Astrocyte (in vitro differentiated cells and primary cell): ENCODE results near the gene TTYH2. TPM values are rescaled to one million over a fixed set of nuclear protein-coding genes. Genes with fewer than 3 reads are reported as not detected.

Experiments used
- DNase-seq: peaks from one replicate; pipeline ENCODE4 v3.0.0-alpha.2; 2010; ENCODE audit warnings: low read depth
- FAIRE-seq: peaks from 2 replicates; lab custom pipeline; 2011; peaks lifted over from hg19 to GRCh38; lab: Jason Lieb, UNC
- H2AFZ ChIP-seq: 2 replicates; pipeline ENCODE4 v1.6.0; 2012; ENCODE audit warnings: low read depth, low read length, inconsistent platforms
- H3K27ac ChIP-seq: 2 replicates; pipeline ENCODE4 v1.5.1; 2011; ENCODE audit warnings: low read depth, low read length, inconsistent platforms
- H3K27me3 ChIP-seq: 2 replicates; pipeline ENCODE4 v1.6.0; 2011; ENCODE audit warnings: low read length, inconsistent platforms; ENCODE audit not compliant: insufficient read depth
- H3K36me3 ChIP-seq: 2 replicates; pipeline ENCODE4 v1.5.1; 2011; ENCODE audit warnings: low read length, inconsistent platforms; ENCODE audit not compliant: insufficient read depth
- H3K4me1 ChIP-seq: 2 replicates; pipeline ENCODE4 v1.5.1; 2011; ENCODE audit warnings: low read length, inconsistent platforms; ENCODE audit not compliant: insufficient read depth
- H3K4me2 ChIP-seq: 2 replicates; pipeline ENCODE4 v1.6.0; 2012; ENCODE audit warnings: low read length, inconsistent platforms
- H3K4me3 ChIP-seq: 2 replicates; pipeline ENCODE4 v1.5.1; 2011; ENCODE audit warnings: low read depth, mild to moderate bottlenecking, low read length, inconsistent platforms; ENCODE audit not compliant: insufficient read depth
- H3K79me2 ChIP-seq: 2 replicates; pipeline ENCODE4 v1.6.0; 2012; ENCODE audit warnings: mild to moderate bottlenecking, low read length, inconsistent platforms; ENCODE audit not compliant: insufficient read depth
- H3K9ac ChIP-seq: 2 replicates; pipeline ENCODE4 v1.6.0; 2012; ENCODE audit warnings: mild to moderate bottlenecking, low read length, inconsistent platforms
- H3K9me3 ChIP-seq: 2 replicates; pipeline ENCODE4 v1.5.1; 2012; ENCODE audit warnings: low read depth, mild to moderate bottlenecking, low read length, inconsistent platforms; ENCODE audit not compliant: insufficient read depth
- H4K20me1 ChIP-seq: 2 replicates; pipeline ENCODE4 v1.6.0; 2012; ENCODE audit warnings: low read length, inconsistent platforms; ENCODE audit not compliant: insufficient read depth
- H3K27ac Mint-ChIP-seq: one replicate; pipeline ENCODE4 v1.8.0; 2021; ENCODE audit warnings: mild to moderate bottlenecking, mixed read lengths; ENCODE audit not compliant: unreplicated experiment
- H3K27me3 Mint-ChIP-seq: one replicate; pipeline ENCODE4 v1.8.0; 2021; ENCODE audit warnings: low read depth, mixed read lengths; ENCODE audit not compliant: unreplicated experiment
- H3K36me3 Mint-ChIP-seq: one replicate; pipeline ENCODE4 v1.8.0; 2021; ENCODE audit warnings: low read depth, mixed read lengths; ENCODE audit not compliant: unreplicated experiment
- H3K4me1 Mint-ChIP-seq: one replicate; pipeline ENCODE4 v1.8.0; 2021; ENCODE audit warnings: low read depth, mixed read lengths; ENCODE audit not compliant: unreplicated experiment
- H3K4me3 Mint-ChIP-seq: one replicate; pipeline ENCODE4 v1.8.0; 2021; ENCODE audit warnings: mild to moderate bottlenecking, moderate library complexity, mixed read lengths; ENCODE audit not compliant: unreplicated experiment
- H3K9me3 Mint-ChIP-seq: one replicate; pipeline ENCODE4 v1.8.0; 2021; ENCODE audit warnings: mild to moderate bottlenecking, mixed read lengths; ENCODE audit not compliant: unreplicated experiment
- CTCF ChIP-seq: IDR thresholded peaks from 2 replicates; pipeline ENCODE4 v1.5.1; 2011; ENCODE audit warnings: low read depth, mild to moderate bottlenecking, inconsistent platforms, low read length, moderate library complexity; ENCODE audit not compliant: insufficient read depth
- EZH2 ChIP-seq: IDR thresholded peaks from 2 replicates; pipeline ENCODE4 v1.6.1; 2012; ENCODE audit warnings: mild to moderate bottlenecking, low read length, inconsistent platforms; ENCODE audit not compliant: insufficient read depth
- total RNA-seq: library from RNA; stranded (reverse); gene quantifications from 2 replicates; pipeline ENCODE4 v1.2.1, GENCODE V29; 2021

Gene TTYH2
- total RNA-seq, 1 donor from 2014 or later = 8.0 TPM

GRCh38 chr17:74204474-74204873 is 8.9 kb upstream of the TTYH2 start:
- H3K36me3 ChIP-seq = peaks cover 41% of the 10 kb centered on the region
- H4K20me1 ChIP-seq = peaks cover 57% of the 10 kb centered on the region
- Mint-ChIP-seq H3K27me3 (peaks cover 7% of the 10 kb centered on the region), H3K4me3 (peak overlapping the region; percentile 100), H3K36me3 (peaks cover 24% of the 10 kb centered on the region), H3K4me1 (peaks cover 30% of the 10 kb centered on the region), H3K9me3 (no peaks in the 10 kb centered on the region), H3K27ac (peak overlapping the region; percentile 92)
- H3K27ac ChIP-seq = peak overlapping the region; percentile 89
- FAIRE-seq = no peak
- peak overlapping the region; percentile 86 for H3K4me2 ChIP-seq
- peaks cover 26% of the 10 kb centered on the region for H3K4me1 ChIP-seq
- peak overlapping the region; percentile 98 for H3K4me3 ChIP-seq
- no peak for DNase-seq
- no peaks in the 10 kb centered on the region for H3K9me3 ChIP-seq
- H3K79me2 ChIP-seq = peaks cover 57% of the 10 kb centered on the region
- peak overlapping the region; percentile 100 for H3K9ac ChIP-seq
- no peak overlapping the region for H2AFZ ChIP-seq
- peaks cover 18% of the 10 kb centered on the region for H3K27me3 ChIP-seq
- no peak for TF ChIP-seq EZH2

GRCh38 chr17:74205274-74205673 is 8.1 kb upstream of the TTYH2 start:
- H3K4me2 ChIP-seq = peak overlapping the region; percentile 86
- DNase-seq (no peak), FAIRE-seq (no peak)
- peak overlapping the region; percentile 100 for H3K9ac ChIP-seq
- peaks cover 59% of the 10 kb centered on the region for H3K79me2 ChIP-seq
- peaks cover 49% of the 10 kb centered on the region for H3K36me3 ChIP-seq
- Mint-ChIP-seq H3K4me3 (peak overlapping the region; percentile 100), H3K9me3 (no peaks in the 10 kb centered on the region), H3K27me3 (no peaks in the 10 kb centered on the region), H3K27ac (peak overlapping the region; percentile 66), H3K36me3 (peaks cover 24% of the 10 kb centered on the region), H3K4me1 (peaks cover 31% of the 10 kb centered on the region)
- H3K27me3 ChIP-seq = peaks cover 15% of the 10 kb centered on the region
- H3K4me3 ChIP-seq = peak overlapping the region; percentile 98
- no peak for TF ChIP-seq CTCF
- no peak for TF ChIP-seq EZH2
- no peak overlapping the region for H2AFZ ChIP-seq
- peak overlapping the region; percentile 26 for H3K27ac ChIP-seq
- peaks cover 65% of the 10 kb centered on the region for H4K20me1 ChIP-seq
- no peaks in the 10 kb centered on the region for H3K9me3 ChIP-seq
- H3K4me1 ChIP-seq = peaks cover 33% of the 10 kb centered on the region

GRCh38 chr17:74206332-74206818 is 7.0 kb upstream of the TTYH2 start:
- H3K4me1 ChIP-seq = peaks cover 44% of the 10 kb centered on the region
- DNase-seq (no peak), FAIRE-seq (no peak)
- Mint-ChIP-seq H3K4me1 (peaks cover 41% of the 10 kb centered on the region), H3K27ac (no peak overlapping the region), H3K27me3 (no peaks in the 10 kb centered on the region), H3K36me3 (peaks cover 24% of the 10 kb centered on the region), H3K4me3 (peak overlapping the region; percentile 77), H3K9me3 (no peaks in the 10 kb centered on the region)
- H3K79me2 ChIP-seq = peaks cover 59% of the 10 kb centered on the region
- peaks cover 5% of the 10 kb centered on the region for H3K27me3 ChIP-seq
- H3K4me2 ChIP-seq = peak overlapping the region; percentile 86
- no peak overlapping the region for H2AFZ ChIP-seq
- peak overlapping the region; percentile 47 for H3K27ac ChIP-seq
- H3K9me3 ChIP-seq = no peaks in the 10 kb centered on the region
- peaks cover 76% of the 10 kb centered on the region for H4K20me1 ChIP-seq
- peaks cover 52% of the 10 kb centered on the region for H3K36me3 ChIP-seq
- H3K9ac ChIP-seq = peak overlapping the region; percentile 100
- peak overlapping the region; percentile 13 for H3K4me3 ChIP-seq
- TF ChIP-seq EZH2 = no peak
- TF ChIP-seq CTCF = no peak
